Duodenal mucosa (tissue), 2 donors: ENCODE measurements around the gene SAYSD1.

Experiments used
- H3K27ac ChIP-seq: one replicate; pipeline ENCODE4 v1.7.0; 2013; ENCODE audit warnings: low read depth, low read length
- H3K27me3 ChIP-seq, 2 donors: one replicate each; pipeline ENCODE4 v1.7.0; 2013; ENCODE audit warnings: low read length in 2 of 2, control low read depth in 1 of 2; ENCODE audit not compliant: insufficient read depth in 2 of 2, control insufficient read depth in 1 of 2
- H3K36me3 ChIP-seq, 2 donors: one replicate each; pipeline ENCODE4 v1.7.0; 2013; ENCODE audit warnings: low read length in 2 of 2, control low read depth in 1 of 2; ENCODE audit not compliant: insufficient read depth in 2 of 2, control insufficient read depth in 1 of 2
- H3K4me1 ChIP-seq, 2 donors: one replicate each; pipeline ENCODE4 v1.7.0; 2013; ENCODE audit warnings: low read length in 2 of 2, control low read depth in 1 of 2; ENCODE audit not compliant: insufficient read depth in 2 of 2, control insufficient read depth in 1 of 2
- H3K4me3 ChIP-seq, 2 donors: one replicate each; pipeline ENCODE4 v1.7.0; 2013; ENCODE audit warnings: low read length in 2 of 2, low read depth in 1 of 2
- H3K9ac ChIP-seq, 2 donors: one replicate each; pipeline ENCODE4 v1.7.0; 2013; ENCODE audit warnings: low read length in 2 of 2, low read depth in 1 of 2
- H3K9me3 ChIP-seq, 2 donors: one replicate each; pipeline ENCODE4 v1.7.0; 2013; ENCODE audit warnings: low read length in 2 of 2, control low read depth in 1 of 2; ENCODE audit not compliant: control insufficient read depth in 1 of 2

SAYSD1 gene

GRCh38 chr6:39111280-39111679, 3.7 kb downstream of the SAYSD1 start:
- Histone ChIP-seq H3K27me3 (no peaks in the 10 kb centered on the region), H3K27ac (no peak overlapping the region), H3K4me1 (peaks cover 32 to 33% of the 10 kb centered on the region in 2 donors), H3K4me3 (no peak overlapping the region), H3K9me3 (no peaks in the 10 kb centered on the region), H3K36me3 (peaks cover 11% of the 10 kb centered on the region in 2 donors), H3K9ac (no peak overlapping the region)

GRCh38 chr6:39108041-39108839, 6.7 kb downstream of the SAYSD1 start:
- no peak overlapping the region for H3K27ac ChIP-seq
- H3K9me3 ChIP-seq: no peaks in the 10 kb centered on the region
- H3K9ac ChIP-seq: no peak overlapping the region
- H3K4me1 ChIP-seq: peaks cover 15 to 19% of the 10 kb centered on the region in 2 donors
- no peak overlapping the region for H3K4me3 ChIP-seq
- peaks cover 11 to 19% of the 10 kb centered on the region in 2 donors for H3K36me3 ChIP-seq
- no peaks in the 10 kb centered on the region for H3K27me3 ChIP-seq

GRCh38 chr6:39107641-39108040, 7.3 kb downstream of the SAYSD1 start:
- Histone ChIP-seq H3K27me3 (no peaks in the 10 kb centered on the region), H3K4me1 (peaks cover 15 to 19% of the 10 kb centered on the region in 2 donors), H3K9me3 (no peaks in the 10 kb centered on the region), H3K4me3 (no peak overlapping the region), H3K36me3 (peaks cover 11 to 19% of the 10 kb centered on the region in 2 donors), H3K27ac (no peak overlapping the region), H3K9ac (no peak overlapping the region)

- H3K4me3 ChIP-seq: no peak overlapping the region
- H3K27me3 ChIP-seq: no peaks in the 10 kb centered on the region
- H3K27ac ChIP-seq: no peak overlapping the region
- no peak overlapping the region for H3K9ac ChIP-seq
- peaks cover 11 to 19% of the 10 kb centered on the region in 2 donors for H3K36me3 ChIP-seq
- no peaks in the 10 kb centered on the region for H3K9me3 ChIP-seq
- peaks cover 15 to 19% of the 10 kb centered on the region in 2 donors for H3K4me1 ChIP-seq
Measured at GRCh38 chr6:39107034-39107433, 8.0 kb downstream of the SAYSD1 start.

- Histone ChIP-seq H3K4me3 (no peak overlapping the region), H3K27me3 (no peaks in the 10 kb centered on the region), H3K36me3 (peaks cover 6 to 9% of the 10 kb centered on the region in 2 donors), H3K27ac (no peak overlapping the region), H3K9me3 (no peaks in the 10 kb centered on the region), H3K9ac (no peak overlapping the region), H3K4me1 (peaks cover 15 to 19% of the 10 kb centered on the region in 2 donors)
Measured at GRCh38 chr6:39104528-39104927, 10.5 kb downstream of the SAYSD1 start.

DNA sequence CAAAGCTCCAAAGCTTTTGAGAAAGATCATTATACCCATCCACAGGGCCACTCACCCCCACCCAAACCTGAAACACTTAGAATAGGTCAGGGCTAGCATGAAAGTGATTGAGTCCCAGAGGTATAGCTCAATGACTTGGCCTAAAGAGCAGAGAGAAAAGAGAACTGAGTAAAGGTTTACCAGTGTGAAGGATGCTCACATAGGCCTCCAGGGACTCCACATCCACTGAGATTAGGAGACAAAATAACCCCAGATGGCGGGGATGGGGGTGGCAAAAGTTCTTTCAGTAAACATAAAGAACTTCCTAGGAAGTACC, 12.2 kb downstream of the SAYSD1 start:
- Histone ChIP-seq H3K4me1 (peaks cover 4% of the 10 kb centered on the region in 2 donors), H3K27me3 (no peaks in the 10 kb centered on the region), H3K9me3 (no peaks in the 10 kb centered on the region), H3K36me3 (peaks cover 0 to 8% of the 10 kb centered on the region in 2 donors), H3K27ac (no peak overlapping the region), H3K9ac (no peak overlapping the region), H3K4me3 (no peak overlapping the region)

DNA sequence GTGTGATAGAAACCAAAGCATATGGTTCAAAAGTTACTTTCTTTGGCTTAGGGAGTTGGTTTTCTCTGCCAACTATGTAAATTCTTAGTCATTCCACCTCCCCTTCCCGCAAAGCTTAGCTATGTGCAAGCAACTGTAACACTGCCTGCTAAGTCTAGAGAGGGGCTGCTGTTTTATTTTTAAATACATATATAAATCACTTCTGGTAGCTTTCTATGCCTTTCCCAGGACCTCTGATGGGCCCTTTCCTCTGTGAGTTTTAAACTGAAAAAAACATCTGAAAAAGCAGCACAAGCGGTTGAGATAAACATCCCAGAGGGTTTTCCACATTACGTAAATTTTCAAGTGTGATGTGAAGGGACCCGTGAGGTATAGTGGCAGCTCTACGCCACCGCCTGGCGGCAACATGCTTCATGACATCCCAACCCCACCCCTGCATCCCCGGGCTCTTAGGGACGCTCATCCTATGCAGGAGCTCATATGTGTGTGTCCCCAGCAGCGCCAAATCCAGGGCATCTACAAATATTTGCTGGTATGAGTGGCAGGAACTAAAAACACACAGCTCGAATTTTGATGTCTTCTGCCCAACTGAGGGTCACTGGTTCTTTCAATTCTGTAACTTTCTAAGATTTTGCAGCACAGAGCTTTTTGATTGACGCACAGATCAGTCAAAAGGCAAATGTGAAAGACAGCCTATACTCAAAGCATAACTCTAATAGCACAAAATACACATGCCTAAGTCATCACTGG, 12.7 kb downstream of the SAYSD1 start:
- H3K36me3 ChIP-seq: peaks cover 0 to 8% of the 10 kb centered on the region in 2 donors
- H3K27me3 ChIP-seq: no peaks in the 10 kb centered on the region
- no peak overlapping the region for H3K4me3 ChIP-seq
- no peak overlapping the region for H3K27ac ChIP-seq
- H3K9me3 ChIP-seq: no peaks in the 10 kb centered on the region
- no peak overlapping the region for H3K9ac ChIP-seq
- no peaks in the 10 kb centered on the region for H3K4me1 ChIP-seq

DNA sequence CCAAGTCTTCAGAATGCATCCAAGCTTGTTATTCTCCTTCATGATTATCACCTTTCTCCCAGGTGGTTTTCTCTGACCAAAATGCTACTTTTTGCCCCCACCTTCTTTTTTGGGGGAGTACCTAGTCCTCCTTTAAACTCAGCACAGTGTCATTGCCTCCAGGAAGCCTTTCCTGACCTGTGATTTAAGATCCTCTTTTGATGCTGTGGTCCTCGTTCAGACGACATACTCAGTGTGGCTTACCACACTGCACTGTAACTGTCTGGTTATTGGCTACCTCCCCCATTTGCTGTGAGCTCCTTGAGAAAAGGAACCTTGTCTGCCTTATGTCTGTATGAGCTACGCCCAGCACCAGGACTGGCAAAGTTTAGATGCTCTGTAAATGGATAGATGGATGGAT, 14.6 kb downstream of the SAYSD1 start:
- no peak overlapping the region for H3K27ac ChIP-seq
- no peaks in the 10 kb centered on the region for H3K4me1 ChIP-seq
- H3K36me3 ChIP-seq: peaks cover 0 to 5% of the 10 kb centered on the region in 2 donors
- H3K4me3 ChIP-seq: no peak overlapping the region
- no peaks in the 10 kb centered on the region for H3K27me3 ChIP-seq
- no peaks in the 10 kb centered on the region for H3K9me3 ChIP-seq
- H3K9ac ChIP-seq: no peak overlapping the region

- Histone ChIP-seq H3K9me3 (no peaks in the 10 kb centered on the region), H3K9ac (no peak overlapping the region), H3K36me3 (no peaks in the 10 kb centered on the region), H3K4me1 (no peaks in the 10 kb centered on the region), H3K27me3 (no peaks in the 10 kb centered on the region), H3K27ac (no peak overlapping the region), H3K4me3 (no peak overlapping the region)
Measured at GRCh38 chr6:39095578-39095977, 19.4 kb downstream of the SAYSD1 start.

DNA sequence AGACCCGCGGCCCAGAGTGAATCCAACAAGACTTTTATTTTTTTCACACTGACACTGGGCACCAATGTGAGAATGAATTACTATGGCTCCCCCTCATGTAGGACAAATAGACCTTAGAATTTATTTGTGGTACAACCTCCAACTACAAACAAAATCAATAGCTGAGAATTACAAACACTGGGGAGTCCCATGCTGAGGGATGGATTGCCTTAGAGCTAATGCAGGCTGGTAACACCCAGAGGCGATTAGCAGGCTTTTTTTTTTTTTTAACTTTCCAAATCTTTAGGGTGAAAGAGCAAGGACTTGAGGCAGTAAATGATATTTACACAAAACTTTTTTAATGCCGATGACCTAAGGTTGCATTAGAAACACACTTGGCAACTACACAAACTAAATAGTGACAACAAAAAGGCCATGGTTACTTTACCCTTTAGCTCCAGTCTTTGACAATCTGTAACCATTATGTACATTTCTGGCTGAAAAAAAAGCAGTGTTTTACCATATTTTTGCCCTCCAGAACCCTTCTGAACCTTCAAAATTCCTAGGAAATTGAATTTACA, 21.8 kb downstream of the SAYSD1 start:
- H3K4me1 ChIP-seq: no peaks in the 10 kb centered on the region
- H3K36me3 ChIP-seq: no peaks in the 10 kb centered on the region
- peaks cover 0 to 9% of the 10 kb centered on the region in 2 donors for H3K27me3 ChIP-seq
- no peaks in the 10 kb centered on the region for H3K9me3 ChIP-seq
- no peak overlapping the region for H3K4me3 ChIP-seq
- no peak overlapping the region for H3K27ac ChIP-seq
- no peak overlapping the region for H3K9ac ChIP-seq
